DMS114 treated with DMSO at 0.1 percent for 48 hours (cell line): ENCODE measurements around the gene GALNT4.

Experiments
- DNase-seq: peaks from one replicate; lab custom pipeline; 2025; ENCODE audit not compliant: unreplicated experiment; lab: John Stamatoyannopoulos, UW

The GALNT4 gene

DNA sequence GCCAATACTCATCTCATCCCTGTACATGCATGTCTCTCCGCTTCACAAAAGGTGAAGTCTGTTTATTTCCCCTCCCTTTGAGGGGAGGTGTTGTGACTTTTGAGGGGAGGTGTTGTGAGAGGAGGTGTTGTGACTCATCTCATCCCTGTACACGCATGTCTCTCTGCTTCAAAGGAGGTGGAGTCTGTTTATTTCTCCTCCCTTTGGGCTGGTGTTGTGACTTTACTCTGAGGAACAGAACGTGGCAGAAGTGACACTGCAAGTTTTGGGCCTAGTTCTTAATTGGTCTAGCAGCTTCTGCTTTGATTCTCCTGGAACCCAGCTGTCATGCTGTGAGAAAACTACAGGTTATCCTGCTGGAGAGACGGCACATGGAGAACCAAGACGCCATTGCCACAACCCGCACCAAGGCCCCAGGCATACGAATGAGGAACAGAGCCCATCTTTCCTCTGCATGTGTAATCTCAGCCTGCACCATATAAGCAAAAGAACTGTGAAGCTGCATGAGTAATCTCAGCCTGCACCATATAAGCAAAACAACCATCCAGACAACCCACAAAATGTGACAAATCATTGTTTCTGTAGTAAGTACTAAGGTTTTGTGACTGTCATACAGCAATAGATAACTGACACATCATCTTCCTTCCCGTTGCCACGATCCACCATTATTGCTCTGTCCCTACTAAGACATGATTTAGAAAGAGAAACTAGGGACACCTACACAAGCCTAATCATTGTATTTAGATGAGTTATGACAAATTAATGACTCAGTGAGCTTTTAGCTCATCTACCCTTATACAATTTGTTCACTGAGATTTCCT is 30.0 kb downstream of the GALNT4 start:
- DNase-seq = no peak

DNA sequence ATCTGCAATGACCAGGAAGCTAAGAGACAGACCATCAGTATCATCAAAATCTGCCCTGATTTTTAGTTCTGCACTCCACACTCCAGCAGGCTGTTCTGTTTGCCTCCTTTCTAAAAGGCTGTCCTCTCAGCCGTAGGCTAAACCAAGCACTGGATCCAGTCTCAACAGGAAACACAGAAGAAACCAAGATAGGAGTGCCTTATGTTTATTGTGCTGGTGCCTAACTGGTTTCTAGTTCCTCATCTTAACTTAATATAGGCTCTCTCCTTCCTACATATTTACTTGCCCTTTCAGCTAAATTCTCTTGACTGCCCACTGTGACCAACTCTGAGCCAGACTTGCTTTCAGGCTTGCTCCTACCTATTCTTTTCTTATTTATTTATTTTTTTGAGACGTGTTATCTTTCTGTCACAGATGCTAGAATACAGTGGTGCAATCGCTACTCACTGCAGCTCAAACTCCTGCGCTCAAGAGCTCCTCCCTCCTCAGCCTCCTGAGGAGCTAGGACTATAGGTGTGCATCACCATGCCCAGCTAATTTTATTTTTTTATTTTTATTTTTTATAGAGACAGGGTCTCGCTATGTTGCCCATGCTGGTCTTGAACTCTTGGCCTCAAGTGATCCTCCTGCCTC is 30.8 kb downstream of the GALNT4 start:
- no peak for DNase-seq

DNA sequence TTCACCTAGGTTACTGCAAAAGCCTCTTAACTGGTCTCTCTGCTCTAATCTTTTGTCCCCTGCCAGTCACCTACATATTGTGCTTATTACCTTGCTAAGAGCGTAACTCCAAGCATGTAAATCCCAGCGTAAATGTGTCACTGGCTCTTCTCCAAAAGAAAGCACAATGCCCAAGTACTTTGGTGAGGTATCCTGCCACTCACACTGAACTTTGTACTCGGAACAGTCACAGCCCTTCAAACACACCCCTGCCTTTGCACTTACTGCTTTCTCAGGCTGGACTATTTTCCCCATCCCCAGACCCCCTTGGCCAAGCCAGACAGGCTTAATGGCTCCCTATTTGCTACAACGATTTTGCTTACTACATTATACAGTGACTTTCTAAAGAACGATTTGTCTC is 31.7 kb downstream of the GALNT4 start:
- no peak for DNase-seq

DNA sequence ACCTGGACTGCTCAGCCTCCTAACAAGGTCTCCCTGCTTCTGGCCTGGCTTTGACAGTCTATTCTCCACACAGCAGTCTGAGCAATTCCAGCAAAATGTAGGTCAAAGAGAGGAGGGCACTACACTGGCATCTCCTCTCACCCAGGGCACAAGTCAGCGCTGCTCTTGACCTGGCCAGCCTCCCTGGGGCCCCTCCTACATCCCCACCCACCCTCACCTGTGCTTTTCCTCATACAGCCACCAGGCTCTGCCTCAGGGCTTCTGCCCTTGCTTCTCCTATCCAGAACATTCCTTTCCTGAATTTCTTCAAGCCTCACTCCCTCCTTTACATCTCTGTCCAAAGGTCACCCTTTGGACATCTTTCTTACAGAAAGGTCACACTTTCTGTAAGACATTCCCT is 33.7 kb downstream of the GALNT4 start:
- no peak for DNase-seq

DNA sequence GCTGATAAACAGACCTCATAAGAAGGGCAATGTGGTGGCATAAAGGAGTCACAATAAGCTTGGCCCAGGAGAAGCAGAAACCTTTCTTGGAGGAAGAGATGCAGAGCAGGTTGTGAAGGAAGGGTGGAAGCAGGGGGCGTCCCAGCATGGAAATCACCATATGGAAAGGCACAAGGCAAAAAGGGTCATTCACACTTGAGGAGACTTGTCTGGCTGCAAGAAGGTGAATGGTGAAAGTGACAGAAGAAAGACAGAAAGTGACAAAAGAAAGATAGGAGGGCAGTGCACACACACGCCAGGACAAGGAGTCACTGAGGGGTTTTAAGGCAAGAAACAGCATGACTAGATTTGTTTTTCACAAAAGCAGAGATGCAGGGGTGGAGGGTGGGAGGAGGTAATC is 38.3 kb downstream of the GALNT4 start:
- DNase-seq = no peak

DNA sequence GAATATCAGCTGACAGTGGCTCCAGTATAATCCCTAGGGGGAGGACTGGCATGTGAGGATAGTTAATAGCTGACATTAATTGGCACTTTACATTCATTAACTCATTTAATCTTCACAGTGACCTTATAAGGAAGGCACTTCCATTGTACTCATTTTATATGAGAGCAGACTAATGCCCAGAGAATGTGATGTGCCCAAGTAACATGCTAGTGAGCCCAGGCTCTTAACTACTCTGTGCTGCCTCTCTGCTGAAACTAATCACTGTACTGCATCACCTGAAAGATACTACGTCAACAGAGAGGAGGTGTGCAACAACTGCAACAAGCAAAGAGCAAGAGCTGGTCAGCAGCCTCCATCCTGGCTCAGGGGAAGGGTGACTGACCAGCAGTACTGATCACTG is 40.1 kb downstream of the GALNT4 start:
- no peak for DNase-seq

DNA sequence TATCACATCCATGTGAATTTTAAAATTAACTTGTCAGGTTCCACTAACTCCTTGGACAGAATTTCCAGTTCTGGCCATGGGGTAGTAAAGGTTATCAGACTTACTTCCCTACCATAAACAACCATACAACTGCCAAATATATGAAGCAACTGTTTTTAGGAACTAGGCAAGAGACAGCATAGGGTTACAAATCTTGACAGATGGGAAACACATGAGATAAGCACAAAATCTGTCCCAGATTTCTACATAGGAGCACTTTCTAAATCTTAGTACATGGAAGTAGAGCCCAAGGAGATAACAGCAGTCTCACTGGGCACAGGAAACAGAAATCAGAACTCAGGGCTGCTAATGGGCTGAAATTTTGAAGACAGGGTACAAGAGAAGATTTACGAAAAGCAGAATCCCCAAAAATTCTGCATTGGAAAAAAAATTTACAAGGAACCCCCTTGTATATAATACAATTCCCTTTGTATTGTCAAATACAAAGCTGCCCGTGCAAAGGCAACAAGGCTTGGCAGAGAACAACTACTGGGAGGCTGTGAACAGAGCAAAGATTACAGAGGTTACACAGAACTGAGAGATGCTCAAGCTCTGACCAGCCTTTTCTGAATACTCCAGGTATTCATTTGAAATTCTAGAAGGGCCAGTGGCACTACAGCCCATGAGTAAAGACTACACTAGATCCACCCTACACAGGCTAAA is 43.2 kb downstream of the GALNT4 start:
- DNase-seq = no peak

DNA sequence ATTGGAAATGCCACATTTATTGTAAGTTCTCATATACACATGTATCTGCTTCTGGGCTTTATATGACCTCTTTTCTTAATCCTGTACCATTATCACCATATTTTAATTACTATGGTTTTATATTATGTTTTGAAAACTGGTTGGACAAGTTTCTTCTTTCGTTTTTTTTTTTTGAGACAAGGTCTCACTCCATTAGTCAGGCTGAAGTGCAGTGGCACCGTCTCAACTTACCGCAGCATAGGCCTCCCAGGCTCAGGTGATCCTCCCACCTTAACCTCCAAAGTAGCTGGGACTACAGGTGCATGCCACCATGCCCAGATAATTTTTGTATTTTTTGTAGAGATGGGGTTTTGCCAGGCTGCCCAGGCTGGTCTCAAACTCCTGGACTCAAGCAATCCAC is 44.6 kb downstream of the GALNT4 start:
- DNase-seq = no peak

DNA sequence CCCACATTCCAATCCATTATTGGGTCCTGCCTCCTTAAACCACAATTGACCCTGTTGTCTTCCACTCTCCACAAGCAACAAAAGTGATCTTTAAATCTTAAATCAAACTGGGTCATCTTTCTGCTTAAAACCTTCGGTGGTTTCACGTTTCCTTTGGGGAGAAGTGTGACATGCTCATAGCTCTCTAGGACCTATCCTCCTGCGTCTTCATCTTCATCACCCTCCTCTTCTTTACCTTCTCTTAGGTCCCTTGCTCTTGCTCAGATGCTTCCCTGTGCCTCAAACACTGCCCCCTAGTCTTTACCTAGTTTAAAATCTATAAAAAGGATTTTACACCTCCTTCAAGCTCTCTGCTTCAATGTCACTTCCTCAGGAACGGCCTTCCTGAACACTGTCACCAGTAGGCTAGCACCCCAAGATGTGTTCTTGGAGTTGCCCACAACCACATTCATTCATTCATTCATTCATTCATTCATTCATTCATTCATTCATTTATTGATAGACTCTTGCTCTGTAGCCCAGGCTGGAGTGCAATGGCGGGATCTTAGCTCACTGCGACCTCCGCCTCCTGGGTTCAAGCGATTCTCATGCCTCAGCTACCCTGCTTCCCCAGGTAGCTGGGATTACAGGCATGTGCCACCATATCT is 46.8 kb downstream of the GALNT4 start:
- DNase-seq = no peak

DNA sequence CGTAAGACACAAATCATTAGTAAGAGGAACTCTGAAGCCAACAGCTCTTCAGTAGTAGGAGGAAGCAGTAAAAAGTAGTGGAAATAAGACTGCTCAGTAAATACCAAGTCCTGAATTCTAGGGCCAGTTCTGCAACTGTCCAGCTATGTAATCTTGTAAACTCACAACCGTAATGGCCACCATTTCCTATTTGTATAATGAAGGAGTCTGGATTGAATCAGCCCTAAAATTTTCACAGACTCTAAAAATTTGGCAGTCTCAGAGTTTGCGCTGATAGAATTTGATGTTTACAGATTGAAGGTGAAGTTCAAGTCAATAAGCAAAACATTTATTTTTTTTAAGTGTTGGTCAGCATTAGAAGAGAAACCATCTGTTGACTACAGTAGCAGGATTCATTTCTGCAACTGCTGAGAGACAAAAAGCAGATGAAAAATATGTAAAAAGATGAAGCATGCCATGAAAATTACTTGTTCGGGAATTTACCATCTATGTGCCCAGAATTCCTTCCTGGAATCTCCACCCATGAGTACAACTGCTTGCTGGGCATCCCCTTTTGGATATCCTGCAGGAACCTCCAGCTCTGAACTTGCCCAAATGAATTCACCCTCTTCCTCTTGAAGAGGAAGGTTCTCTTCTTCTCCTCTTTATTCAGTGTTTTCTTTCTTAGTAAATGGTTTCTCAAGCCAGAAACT is 47.5 kb downstream of the GALNT4 start:
- DNase-seq = no peak

DNA sequence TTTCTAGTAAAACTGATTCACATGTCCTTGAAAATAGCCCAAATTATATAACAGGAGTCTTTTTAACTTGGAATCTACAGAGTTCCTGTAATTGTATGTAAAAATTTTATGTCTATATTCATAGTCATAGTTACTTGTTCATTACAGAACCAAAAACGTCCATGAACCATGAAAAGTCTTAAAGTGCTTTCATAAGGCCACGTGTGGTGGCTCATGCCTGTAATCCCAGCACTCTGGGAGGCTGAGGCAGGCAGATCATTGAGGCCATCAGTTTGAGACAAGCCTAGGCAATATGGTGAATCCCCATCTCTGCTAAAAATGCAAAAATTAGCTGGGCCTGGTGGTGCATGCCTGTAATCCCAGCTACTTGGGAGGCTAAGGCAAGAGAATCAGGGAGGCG is 48.4 kb downstream of the GALNT4 start:
- DNase-seq = no peak

DNA sequence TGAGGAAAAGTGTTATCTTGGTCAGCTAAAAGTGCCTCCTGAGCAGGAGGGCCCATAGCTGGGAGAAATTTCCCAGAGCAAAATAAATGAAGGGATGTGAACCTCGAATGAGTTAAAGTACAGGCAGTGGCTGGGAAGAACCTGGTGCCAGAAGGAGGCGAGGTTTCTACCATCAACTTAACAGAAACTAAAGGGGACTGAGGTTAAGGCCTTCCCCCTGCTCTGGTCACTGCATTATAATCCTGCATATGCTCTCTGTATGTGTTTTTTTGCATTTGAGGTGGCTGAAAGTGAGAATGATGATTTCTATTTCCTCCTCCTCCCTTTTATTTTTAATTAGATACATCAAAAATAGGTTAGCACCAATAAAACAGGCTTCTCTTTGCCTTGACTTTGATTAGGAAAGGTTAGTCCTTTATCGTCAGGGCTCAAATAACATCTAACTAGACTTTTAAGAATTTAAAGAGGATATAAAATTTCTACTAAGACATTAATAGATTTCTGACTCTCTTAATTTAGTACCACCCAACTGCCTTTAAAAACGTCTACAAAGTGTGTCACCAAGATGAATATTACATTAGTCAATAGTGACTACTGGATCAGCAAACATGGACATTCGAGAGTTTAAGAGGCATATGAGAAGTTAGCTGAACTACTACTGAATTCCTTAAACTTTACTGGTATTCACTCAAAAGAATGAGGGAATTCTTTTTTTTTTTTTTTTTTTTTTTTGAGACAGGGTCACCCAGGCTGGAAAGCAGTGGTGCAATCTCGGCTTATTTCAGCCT is 49.2 kb downstream of the GALNT4 start:
- DNase-seq = no peak

DNA sequence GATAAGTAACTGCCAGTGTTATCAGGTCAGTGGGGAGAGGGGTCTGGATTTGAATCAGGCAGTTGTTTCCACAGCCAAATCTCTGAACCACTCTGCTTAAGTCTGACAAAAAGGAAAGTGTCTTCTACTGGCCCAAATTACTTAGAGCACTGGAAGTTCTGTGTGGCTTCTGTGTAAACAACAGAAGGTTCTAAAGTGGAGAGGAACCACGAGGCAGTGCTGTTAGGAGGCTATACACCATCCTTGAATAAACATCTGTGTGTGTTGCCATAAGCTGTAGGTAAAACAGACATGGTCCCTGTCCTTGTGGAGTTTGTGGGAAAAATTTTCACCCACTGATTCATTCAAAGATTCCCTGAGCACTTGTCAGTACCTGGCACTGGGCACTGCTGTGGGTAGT is 50.0 kb downstream of the GALNT4 start:
- DNase-seq = no peak
